ENCODE data around the gene KIAA1671. TPM values are rescaled to one million over a fixed set of nuclear protein-coding genes. Genes with fewer than 3 reads are reported as not detected.

The KIAA1671 gene
- total and polyA plus RNA-seq, 9 of the 15 experiments (the other 6 are each of a cell fraction or from before 2014, with no cell fraction given), result under 0.01 to 0.11 (median 0.02) TPM; not detected in 5

GRCh38 chr22:24977370-24978221 is 25.1 kb downstream of the KIAA1671 start:
- ChIA-PET CTCF (ENCODE audit: low intra/inter-chr PET ratio) (no interaction called here), POLR2A (interaction anchor here (0.7 kb wide), 2 partner anchors 15 to 77 kb away, joined by 3 to 4 read pairs; no protein-coding TSS in a partner anchor)
- Histone ChIP-seq H3K4me2 (ENCODE audit: insufficient read depth, low read length) (no peak overlapping the region), H3K27ac (ENCODE audit: extremely low read depth, low read depth, low read length) (no peak overlapping the region), H3K4me1 (replicated peaks in 1 of 2; ENCODE audit: control insufficient read depth in 2 of 2, insufficient read depth in 2 of 2, low read length in 2 of 2) (no peaks in the 10 kb centered on the region; a peak in 1 of 5 replicates), H3K9ac (ENCODE audit: insufficient read depth in 1 of 2, low read depth in 2 of 2, low read length in 2 of 2) (no peak overlapping the region), H3K4me3 (no peak overlapping the region), H3K79me2 (ENCODE audit: control insufficient read depth, insufficient read depth, low read length) (no peaks in the 10 kb centered on the region), H3K36me3 (ENCODE audit: control insufficient read depth, insufficient read depth, low read length) (no peaks in the 10 kb centered on the region), H3K9me3 (replicated peaks; ENCODE audit: control insufficient read depth, insufficient read depth, low read depth, low read length) (no peaks in the 10 kb centered on the region), H3K9me1 (ENCODE audit: control insufficient read depth, insufficient read depth, low read length) (no peaks in the 10 kb centered on the region), H4K20me1 (replicated peaks; ENCODE audit: control insufficient read depth, insufficient read depth, low read length) (no peaks in the 10 kb centered on the region; the same call in 1 of the 2 replicates), H3K27me3 (ENCODE audit: control insufficient read depth in 2 of 2, insufficient read depth in 2 of 2, low read length in 2 of 2) (peaks cover 0 to 12% of the 10 kb centered on the region in 2 experiments; a peak in 3 of 5 replicates), H2AFZ (ENCODE audit: low read depth, low read length) (no peak overlapping the region)
- no TSS peak for BruUV-seq (replicated peaks)
- intact Hi-C loops (cut with micrococcal nuclease), result no loop called here
- in situ Hi-C loops (cut with MboI), result no loop called here
- ATAC-seq (no peak), DNase-seq (ENCODE audit: extremely low read depth in 1 of 4, low spot score in 3 of 4) (no peak), FAIRE-seq (no peak)
- TF ChIP-seq ARID2 (IDR thresholded peaks at IDR 0.05) (no peak), TARDBP (IDR thresholded peaks at IDR 0.05) (no peak), POLR2B (IDR thresholded peaks at IDR 0.05; ENCODE audit: low read depth, partially characterized antibody) (no peak), NFXL1 (CRISPR knock-in tag; IDR thresholded peaks at IDR 0.05) (no peak)
- WGBS (ENCODE audit: insufficient coverage, low coverage, missing lambda C conversion rate), result 6% methylated on average over 12 of the region's 12 CpGs

DNA sequence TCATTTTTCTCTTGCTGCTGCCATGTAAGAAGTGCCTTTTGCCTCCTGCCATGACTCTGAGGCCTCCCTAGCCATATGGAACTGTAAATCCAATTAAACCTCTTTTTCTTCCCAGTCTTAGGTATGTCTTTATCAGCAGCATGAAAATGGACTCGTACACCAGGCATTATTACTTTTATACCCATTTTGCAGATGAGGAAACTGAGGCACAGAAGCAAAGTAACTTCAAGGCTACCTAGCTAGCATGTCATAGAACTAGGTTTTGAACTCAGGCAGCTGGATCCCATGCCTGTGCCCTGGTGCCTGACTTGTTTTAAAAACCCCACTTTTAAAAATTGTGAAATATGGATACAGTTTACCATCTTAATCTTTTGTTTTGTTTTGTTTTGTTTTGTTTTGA is 25.8 kb downstream of the KIAA1671 start:
- no peak overlapping the region for H3K9ac ChIP-seq (ENCODE audit: insufficient read depth in 1 of 2, low read depth in 2 of 2, low read length in 2 of 2)
- intact Hi-C loops (cut with micrococcal nuclease) (no loop called here), in situ Hi-C loops (cut with MboI) (no loop called here)
- no peaks in the 10 kb centered on the region for H3K9me3 ChIP-seq (replicated peaks; ENCODE audit: control insufficient read depth, insufficient read depth, low read depth, low read length)
- no TSS peak for BruUV-seq (replicated peaks)
- FAIRE-seq (no peak), DNase-seq (ENCODE audit: extremely low read depth in 1 of 4, low spot score in 3 of 4) (no peak), ATAC-seq (no peak)
- ChIA-PET POLR2A (no interaction called here), CTCF (ENCODE audit: low intra/inter-chr PET ratio) (no interaction called here)
- no peaks in the 10 kb centered on the region; the same call in 1 of the 2 replicates for H4K20me1 ChIP-seq (replicated peaks; ENCODE audit: control insufficient read depth, insufficient read depth, low read length)
- no peaks in the 10 kb centered on the region for H3K36me3 ChIP-seq (ENCODE audit: control insufficient read depth, insufficient read depth, low read length)
- WGBS (ENCODE audit: insufficient coverage, low coverage, missing lambda C conversion rate), result no CpG with 5 or more reads among the region's 1 CpG
- H3K27ac ChIP-seq (ENCODE audit: extremely low read depth, low read depth, low read length), result no peak overlapping the region
- H3K27me3 ChIP-seq (ENCODE audit: control insufficient read depth in 2 of 2, insufficient read depth in 2 of 2, low read length in 2 of 2), result peaks cover 5 to 18% of the 10 kb centered on the region in 2 experiments; a peak in 3 of 5 replicates
- H3K4me3 ChIP-seq, result no peak overlapping the region
- H3K4me1 ChIP-seq (replicated peaks in 1 of 2; ENCODE audit: control insufficient read depth in 2 of 2, insufficient read depth in 2 of 2, low read length in 2 of 2), result no peaks in the 10 kb centered on the region; a peak in 1 of 5 replicates
- peak; percentile 47; the same call in 1 of the 2 replicates for TF ChIP-seq BCOR (IDR thresholded peaks at IDR 0.05)
- TF ChIP-seq RBM25 (IDR thresholded peaks at IDR 0.05; ENCODE audit: low read depth, low read length, severe bottlenecking), result peak; percentile 72
- no peak for TF ChIP-seq NR2C2 (CRISPR knock-in tag; IDR thresholded peaks at IDR 0.05)
- TF ChIP-seq NR2C2 (tag; IDR thresholded peaks at IDR 0.05), result no peak
- H2AFZ ChIP-seq (ENCODE audit: low read depth, low read length), result no peak overlapping the region
- H3K79me2 ChIP-seq (ENCODE audit: control insufficient read depth, insufficient read depth, low read length), result no peaks in the 10 kb centered on the region
- no peaks in the 10 kb centered on the region for H3K9me1 ChIP-seq (ENCODE audit: control insufficient read depth, insufficient read depth, low read length)
- H3K4me2 ChIP-seq (ENCODE audit: insufficient read depth, low read length), result no peak overlapping the region
